HCEC 1CT (cell line): ENCODE measurements around the gene EIPR1.

Experiments used
- DNase-seq: peaks from one replicate; pipeline ENCODE4 v3.0.0-alpha.2; 2017

The EIPR1 gene

DNA sequence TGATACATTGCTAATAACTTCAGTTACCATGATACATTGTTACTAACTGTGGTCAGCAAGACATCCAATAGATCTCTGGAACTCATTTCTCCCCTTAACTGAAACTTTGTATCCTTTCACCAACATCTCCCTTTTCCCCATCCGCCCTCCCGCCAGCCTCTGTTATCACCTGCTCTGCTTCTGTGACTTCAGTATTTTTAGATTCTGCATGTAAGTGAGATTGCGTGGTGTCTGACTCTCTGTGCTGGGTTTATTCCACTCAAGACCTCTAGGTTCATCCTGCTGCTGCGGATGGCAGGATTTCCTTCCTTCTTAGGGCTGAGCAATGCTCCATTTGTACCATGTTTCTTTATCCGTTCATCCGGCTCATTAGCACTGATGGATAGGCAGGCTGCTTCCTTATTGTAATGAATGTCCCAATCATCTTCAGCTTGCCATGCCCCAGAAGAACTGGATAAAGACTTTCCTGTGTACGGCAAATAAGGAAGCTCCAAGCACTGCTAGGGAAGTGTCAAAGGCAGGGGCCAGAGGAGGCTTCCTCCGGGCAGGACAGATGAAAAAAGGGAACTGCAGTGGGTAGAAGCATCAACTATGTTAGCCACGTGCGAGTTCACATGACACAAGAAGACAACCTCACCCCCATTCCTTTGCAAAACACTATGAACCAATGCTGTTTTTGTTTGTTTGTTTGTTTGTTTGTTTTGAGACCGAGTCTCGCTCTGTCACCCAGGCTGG lies 113.4 kb downstream of the EIPR1 start:
- DNase-seq: no peak

- DNase-seq: no peak
Observed at GRCh38 chr2:3263487-3263886, 114.1 kb downstream of the EIPR1 start.

GRCh38 chr2:3262437-3263388 lies 114.9 kb downstream of the EIPR1 start:
- no peak for DNase-seq

GRCh38 chr2:3261511-3261910 lies 116.1 kb downstream of the EIPR1 start:
- no peak for DNase-seq

DNA sequence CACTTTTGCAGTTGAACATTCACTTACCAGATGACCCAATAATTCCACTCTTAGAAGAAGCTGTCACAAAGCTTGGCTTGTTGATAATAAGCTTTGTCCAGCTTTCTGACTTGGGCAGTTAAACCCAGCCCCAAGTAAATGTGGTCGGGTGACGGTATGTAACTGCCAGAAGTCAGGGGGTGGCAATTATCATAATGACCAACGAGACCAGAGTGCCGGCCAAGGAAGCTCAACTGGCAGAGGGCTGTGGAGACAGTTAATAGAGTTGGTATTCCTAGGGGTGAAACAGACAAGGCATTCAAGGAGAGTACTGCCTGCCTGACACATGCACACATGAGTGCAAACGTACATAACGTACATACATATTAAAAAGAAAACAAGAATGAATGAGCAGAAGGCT lies 116.7 kb downstream of the EIPR1 start:
- no peak for DNase-seq

GRCh38 chr2:3257826-3258225 lies 119.8 kb downstream of the EIPR1 start:
- no peak for DNase-seq

- DNase-seq: no peak
Observed at GRCh38 chr2:3257166-3257565, 120.5 kb downstream of the EIPR1 start.

DNA sequence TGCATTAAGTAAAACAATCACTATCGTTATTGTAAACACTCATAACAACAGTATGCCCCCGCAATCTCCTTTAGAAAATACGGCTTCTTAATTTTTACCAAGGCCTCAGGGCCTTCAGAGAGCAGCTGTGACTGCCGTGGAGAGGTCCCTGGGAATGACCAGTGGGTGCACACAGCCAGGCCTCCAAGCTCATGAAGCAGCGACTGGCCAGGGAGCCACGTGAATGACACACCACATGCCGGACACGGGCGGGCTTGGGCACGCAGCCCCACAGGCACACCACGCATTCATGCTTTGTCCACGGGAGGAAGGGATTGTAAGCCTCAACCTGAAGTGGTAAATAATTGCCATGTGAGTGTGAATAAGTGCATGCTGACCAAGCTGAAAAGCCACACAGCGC lies 121.0 kb downstream of the EIPR1 start:
- DNase-seq: no peak

DNA sequence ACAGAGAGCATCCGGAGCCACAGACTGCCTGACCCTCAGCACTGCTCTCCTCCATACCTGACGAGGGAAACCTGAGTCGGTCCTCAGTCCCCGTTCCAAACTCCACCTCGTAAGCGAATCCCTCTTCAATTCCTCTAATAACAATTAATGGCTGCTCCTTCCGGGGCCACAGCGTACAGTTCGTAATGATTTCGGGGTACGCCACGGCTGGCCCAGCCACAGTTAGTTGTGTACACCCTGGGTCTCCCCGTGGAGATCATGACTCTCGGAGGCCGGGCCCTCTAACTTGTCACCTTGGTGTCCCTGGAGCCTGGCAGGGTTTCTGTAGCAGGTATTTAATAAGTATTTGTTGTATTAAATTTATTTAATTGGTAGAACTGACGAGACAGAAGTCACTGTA lies 121.5 kb downstream of the EIPR1 start:
- no peak for DNase-seq

GRCh38 chr2:3254442-3254941 lies 123.1 kb downstream of the EIPR1 start:
- DNase-seq: no peak

GRCh38 chr2:3253913-3254441 lies 123.6 kb downstream of the EIPR1 start:
- no peak for DNase-seq

GRCh38 chr2:3251946-3252345 lies 125.7 kb downstream of the EIPR1 start:
- DNase-seq: no peak

DNA sequence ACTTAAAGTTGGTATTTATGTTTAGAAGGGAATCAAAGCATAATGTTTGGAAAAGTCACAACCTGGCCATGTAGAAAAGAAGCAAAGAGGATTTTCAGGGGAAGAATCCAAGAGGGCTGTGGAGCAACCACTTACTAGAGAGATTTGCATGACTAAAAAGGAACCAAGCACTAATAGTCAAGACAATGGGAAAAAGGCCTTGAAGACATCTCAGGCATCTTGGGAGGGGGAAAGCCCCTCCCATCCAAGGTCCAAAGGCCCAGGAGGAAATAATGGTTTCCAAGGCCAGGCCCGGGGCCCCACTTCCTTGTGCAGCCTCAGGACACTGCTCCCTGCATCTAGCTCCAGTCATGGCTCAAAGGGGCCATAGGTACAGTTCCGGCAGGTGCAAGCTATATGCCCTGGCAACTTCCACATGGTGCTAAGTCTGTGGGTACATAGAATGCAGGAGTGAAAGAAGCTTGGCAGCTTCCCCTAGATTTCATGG lies 128.1 kb downstream of the EIPR1 start:
- DNase-seq: no peak

DNA sequence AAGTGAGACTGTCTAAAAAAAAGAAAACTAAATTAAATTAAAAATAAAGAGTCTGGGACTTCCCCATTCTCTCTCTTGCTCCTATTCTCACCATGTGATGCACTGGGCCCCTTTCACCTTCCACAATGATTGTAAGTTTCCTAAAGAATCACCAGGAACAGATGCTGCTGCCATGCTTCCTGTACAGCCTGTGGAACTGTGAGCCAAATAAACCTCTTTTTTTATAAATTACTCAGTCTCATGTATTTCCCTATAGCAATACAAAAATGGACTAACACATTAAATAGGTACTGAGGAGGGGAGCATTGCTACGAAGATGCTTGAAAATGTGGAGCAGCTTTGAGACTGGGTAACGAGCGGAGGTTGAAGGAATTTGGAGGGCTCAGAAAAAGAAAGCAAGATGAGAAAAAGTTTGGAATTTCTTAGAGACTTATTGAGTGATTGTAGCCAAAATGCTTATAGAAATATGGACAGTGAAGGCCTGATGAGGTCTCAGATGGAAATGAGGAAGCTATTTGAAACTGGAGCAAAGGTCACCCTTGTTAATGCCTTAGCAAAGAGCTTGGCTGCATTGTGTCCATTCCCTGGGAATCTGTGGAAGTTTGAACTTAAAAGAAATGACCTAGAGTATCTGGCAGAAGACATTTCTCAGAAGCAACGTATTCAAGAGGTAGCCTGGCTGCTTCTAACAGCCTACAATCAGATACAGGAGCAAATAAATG lies 128.7 kb downstream of the EIPR1 start:
- DNase-seq: no peak

GRCh38 chr2:3246928-3247714 lies 130.5 kb downstream of the EIPR1 start:
- no peak for DNase-seq

- DNase-seq: no peak
Observed at GRCh38 chr2:3246406-3246805, 131.2 kb downstream of the EIPR1 start.

DNA sequence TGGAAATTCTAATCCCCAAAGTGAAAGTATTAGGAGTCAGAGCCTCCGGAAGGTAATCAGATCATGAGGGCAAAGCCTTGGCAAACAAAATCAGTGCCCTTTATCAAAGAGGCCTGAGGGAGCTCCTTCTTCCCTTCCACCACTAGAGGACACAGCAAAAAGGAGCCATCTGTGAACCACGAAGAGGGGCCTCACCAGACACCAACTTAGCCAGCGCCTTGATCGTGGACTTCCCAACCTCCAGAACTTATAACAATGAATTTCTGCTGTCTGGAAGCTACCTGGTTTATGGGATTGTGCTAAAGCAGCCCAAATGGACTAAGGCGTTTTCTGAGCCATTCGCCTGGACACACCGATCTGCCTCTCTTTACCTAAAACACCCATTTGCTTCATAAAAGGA lies 133.1 kb downstream of the EIPR1 start:
- no peak for DNase-seq

- DNase-seq: no peak
Observed at GRCh38 chr2:3243804-3244203, 133.8 kb downstream of the EIPR1 start.

- DNase-seq: no peak
Observed at GRCh38 chr2:3242747-3243369, 134.8 kb downstream of the EIPR1 start.

- no peak for DNase-seq
Observed at GRCh38 chr2:3241971-3242746, 135.5 kb downstream of the EIPR1 start.
